PC-3 (cell line): ENCODE results near the gene OR13G1.

Source experiments
- EZH2 ChIP-seq: fragments of 300-600 bp; sonication (generic); IDR thresholded peaks from one replicate; pipeline ENCODE4 v1.6.1; 2017; ENCODE audit warnings: antibody characterized with exemption, mild to moderate bottlenecking, low read length; ENCODE audit not compliant: unreplicated experiment
- TF ChIP-seq, protein P1 (sequence below): fragments of 300-600 bp; sonication (generic); conservative IDR thresholded peaks from 2 replicates; pipeline ENCODE4 v1.5.1; 2017; ENCODE audit warnings: antibody characterized with exemption, low read depth, mild to moderate bottlenecking, low read length

DNA sequence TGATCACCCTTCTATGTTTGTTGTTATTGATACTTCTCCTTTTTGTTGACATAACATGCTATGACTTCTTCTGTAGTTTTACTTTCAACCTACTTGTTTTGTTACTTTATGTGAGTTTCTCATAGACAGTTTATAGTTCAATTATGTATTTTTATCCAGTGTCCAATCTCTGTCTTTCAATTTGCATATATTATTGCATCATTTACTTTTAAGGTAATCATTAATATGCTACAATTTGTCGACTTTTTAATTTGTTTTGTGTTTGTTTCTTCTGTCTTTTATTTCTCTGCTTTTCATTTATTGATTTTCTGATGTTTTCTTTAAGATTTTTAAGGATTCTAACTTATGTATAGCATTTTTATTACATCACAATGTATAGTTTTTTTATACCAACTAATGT lies 10.3 kb downstream of the OR13G1 start:
- TF ChIP-seq, protein P1, sequence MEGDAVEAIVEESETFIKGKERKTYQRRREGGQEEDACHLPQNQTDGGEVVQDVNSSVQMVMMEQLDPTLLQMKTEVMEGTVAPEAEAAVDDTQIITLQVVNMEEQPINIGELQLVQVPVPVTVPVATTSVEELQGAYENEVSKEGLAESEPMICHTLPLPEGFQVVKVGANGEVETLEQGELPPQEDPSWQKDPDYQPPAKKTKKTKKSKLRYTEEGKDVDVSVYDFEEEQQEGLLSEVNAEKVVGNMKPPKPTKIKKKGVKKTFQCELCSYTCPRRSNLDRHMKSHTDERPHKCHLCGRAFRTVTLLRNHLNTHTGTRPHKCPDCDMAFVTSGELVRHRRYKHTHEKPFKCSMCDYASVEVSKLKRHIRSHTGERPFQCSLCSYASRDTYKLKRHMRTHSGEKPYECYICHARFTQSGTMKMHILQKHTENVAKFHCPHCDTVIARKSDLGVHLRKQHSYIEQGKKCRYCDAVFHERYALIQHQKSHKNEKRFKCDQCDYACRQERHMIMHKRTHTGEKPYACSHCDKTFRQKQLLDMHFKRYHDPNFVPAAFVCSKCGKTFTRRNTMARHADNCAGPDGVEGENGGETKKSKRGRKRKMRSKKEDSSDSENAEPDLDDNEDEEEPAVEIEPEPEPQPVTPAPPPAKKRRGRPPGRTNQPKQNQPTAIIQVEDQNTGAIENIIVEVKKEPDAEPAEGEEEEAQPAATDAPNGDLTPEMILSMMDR = no peak
- no peak for TF ChIP-seq EZH2
